KG1 (cell line): Measurements from ENCODE around the gene ZHX3.
A peak's percentile ranks its signal among the peaks of the same experiment; 100 is the strongest.
"Not testable (repeated sequence)": the region's sequence is repeated elsewhere in the genome, so short reads cannot be mapped to it uniquely, and the experiment has no call there.

ENCODE experiments used
- DNase-seq: peaks from one replicate; lab custom pipeline; 2025; lab: John Stamatoyannopoulos, UW

ZHX3 gene

DNA sequence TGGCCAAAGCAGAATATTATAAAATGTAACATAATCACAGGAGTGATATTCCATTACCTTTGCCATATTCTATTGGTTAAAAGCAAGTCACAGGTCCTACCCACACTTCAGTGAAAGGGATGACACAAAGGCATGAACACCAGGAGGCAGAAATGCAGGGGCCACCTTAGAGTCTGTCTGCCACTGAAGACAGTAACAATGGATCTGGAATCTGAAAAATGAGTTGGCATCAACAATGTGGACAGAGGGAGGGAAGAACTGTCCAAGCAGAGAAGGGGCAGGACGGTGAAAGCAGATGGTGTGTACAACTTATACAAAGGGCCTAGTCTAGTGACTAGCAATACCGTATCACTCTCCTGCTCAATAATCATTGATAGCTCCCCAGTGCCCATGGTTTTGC, 16.5 kb upstream of the ZHX3 start:
- DNase-seq, result no peak

GRCh38 chr20:41331731-41332130, 14.2 kb upstream of the ZHX3 start:
- no peak for DNase-seq

DNA sequence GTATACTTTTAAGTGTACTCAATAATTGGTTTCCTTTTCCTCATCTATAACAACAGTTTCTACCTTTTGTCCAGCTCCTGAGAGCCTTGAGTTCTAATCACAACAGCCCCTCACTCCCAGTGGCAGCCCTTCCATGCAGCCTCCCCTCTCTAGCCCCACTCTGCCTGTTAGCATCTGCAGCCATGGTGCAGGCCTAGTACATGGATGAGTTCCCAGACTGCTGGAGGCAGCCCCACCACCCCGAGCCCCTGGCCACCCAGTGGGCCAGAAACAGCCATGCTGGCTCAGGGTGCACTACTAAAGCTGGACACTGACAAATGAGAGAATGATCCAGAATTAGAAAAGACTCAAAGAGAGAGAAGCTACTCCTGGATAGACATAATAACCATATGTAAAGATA, 13.4 kb upstream of the ZHX3 start:
- DNase-seq, result no peak

DNA sequence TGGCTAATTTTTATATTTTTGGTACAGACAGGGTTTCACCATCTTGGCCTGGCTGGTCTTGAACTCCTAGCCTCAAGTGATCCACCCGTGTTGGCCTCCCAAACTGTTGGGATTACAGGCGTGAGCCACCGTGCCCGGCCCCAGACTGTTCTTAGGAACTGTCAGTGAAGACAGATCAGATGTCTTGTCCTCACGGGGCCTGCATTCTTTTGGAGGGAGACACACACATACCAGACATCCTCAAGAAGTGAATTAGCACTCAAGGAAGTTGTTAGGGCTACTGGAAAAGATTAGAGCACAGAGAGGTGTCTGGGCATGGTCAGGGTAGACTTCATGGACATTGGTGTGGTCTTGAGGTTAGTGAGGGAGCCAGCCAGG, 12.8 kb upstream of the ZHX3 start:
- DNase-seq, result no peak

- peak; percentile 37 for DNase-seq
Measured at GRCh38 chr20:41329435-41330342, 12.2 kb upstream of the ZHX3 start.

DNA sequence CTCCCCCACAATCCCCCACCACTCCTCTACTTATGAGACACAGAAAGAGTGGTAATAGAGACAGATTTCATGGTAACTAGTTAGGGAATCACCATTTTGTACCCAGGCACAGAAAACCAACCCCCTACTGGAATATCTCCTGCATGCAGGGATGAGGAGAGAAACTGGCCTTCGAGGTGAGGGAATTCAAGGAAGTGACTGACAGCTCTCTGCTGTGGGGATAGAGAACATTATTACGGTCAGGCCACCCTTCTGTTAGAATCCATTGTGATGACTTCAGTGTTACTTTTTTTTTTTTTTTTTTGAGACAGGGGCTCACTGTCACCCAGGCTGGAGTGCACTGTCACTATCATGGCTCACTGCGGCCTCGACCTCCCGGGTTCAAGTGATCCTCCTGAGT, 9.6 kb upstream of the ZHX3 start:
- no peak for DNase-seq

DNA sequence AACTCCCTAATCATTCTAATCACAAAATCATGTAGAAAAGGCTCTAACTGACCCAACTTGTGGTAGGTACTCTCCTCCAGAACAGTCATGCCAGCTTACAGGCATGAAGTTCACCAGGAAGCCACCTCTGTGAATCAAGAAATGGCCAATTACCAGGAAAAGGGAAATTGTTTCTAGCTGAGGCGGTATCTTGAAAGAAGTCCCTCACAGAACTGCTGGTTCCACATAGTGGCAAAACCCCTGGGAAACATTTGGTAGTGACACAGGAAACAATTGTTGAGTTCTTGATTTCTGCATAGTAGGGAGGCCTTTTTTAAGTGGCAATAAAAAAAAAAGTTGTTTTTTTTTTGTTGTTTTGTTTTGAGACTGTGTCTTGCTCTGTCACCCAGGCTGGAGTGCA, 3.4 kb upstream of the ZHX3 start:
- DNase-seq, result no peak

- no peak for DNase-seq
Measured at GRCh38 chr20:41320441-41320840, 2.9 kb upstream of the ZHX3 start.

DNA sequence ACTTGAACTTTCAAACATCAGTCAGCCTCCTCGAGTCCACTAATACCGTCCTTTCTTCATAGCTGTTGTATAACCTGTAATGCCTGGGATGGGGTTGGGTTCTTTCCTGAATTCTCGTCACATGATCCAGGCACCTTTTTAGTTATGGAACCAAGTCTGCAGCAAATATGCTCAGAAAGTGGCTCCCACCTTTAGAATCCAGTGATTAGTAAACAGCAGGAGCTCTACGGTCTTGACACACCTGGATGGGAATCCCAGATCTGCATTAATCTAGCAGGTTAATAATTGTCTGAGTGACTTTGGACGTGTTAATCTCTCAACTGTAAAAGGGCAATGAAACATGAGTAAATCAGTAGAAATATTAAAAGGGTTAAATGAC, 729 bp upstream of the ZHX3 start:
- no peak for DNase-seq

- DNase-seq, result no peak
Measured at GRCh38 chr20:41316602-41317545, 657 bp downstream of the ZHX3 start.

GRCh38 chr20:41316051-41316450, 1.5 kb downstream of the ZHX3 start:
- DNase-seq, result no peak

DNA sequence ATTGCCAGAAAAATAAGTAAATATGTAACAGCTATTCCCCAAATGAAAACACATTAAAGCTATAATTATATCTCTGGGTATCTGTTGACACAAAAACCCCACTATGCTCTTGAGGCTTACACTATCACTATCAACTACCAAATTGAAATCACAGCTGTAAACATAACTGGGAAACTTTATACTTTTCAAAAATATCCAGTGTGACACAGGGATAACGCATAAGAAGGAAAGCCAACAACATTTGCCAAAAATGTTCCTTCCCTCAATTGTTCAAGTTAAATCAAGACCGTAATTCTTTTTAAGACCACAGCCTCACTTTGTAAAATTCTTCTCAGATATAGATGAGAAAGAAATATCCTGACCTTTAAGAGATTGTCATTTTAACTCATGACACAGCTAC, 3.1 kb downstream of the ZHX3 start:
- DNase-seq, result no peak

- DNase-seq, result not testable (repeated sequence)
Measured at GRCh38 chr20:41312009-41312408, 5.5 kb downstream of the ZHX3 start.

DNA sequence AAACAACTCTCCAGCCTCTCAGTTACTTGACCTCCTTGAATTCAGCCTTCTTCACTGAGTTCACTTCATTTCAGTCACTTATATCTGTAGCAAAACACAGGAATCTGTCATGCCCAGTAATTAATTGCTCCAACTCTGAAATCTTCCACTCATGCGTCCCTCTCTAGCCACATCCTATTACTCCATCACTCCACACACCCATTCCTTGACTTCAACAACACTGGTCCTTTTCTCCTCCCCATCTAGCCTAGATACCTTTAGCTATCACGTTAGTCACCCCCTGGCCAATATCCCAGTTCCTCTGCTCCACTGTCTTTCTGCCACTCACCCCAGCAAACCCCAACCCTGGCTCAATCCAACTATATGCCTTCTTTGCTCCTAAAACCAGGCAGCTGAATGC, 7.7 kb downstream of the ZHX3 start:
- no peak for DNase-seq

GRCh38 chr20:41308726-41309413, 8.7 kb downstream of the ZHX3 start:
- DNase-seq, result no peak

GRCh38 chr20:41308290-41308711, 9.2 kb downstream of the ZHX3 start:
- DNase-seq, result no peak

GRCh38 chr20:41307021-41307420, 10.5 kb downstream of the ZHX3 start:
- no peak for DNase-seq

GRCh38 chr20:41306061-41306727, 11.3 kb downstream of the ZHX3 start:
- no peak for DNase-seq

DNA sequence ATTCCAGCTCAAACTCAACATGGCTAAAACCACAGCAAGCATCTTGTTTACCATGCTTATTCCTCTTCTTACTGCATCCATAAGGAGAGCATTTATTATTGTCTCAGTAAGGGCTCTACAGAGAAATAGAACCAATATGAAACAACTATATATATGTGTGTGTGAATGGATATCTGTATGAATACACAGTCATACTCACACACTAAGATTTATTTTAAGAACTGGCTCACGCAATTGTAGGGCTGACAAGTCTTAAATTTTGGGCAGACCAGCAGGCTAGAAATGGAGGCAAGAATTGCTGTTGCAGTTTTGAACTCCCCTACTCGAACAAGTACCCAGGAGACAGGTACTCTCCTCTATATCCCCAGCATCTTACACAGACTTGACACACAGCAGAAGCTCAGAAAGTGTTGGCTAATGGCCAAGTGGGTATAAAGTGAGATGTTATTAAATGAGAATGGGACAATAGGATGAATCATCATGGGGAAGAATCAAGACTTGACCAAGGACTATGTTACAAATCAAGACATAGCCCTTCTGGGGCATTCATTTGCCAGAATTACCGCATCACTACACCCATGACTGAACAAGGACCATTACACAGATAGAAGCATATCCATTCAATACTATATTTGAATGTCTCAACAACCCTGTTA, 13.0 kb downstream of the ZHX3 start:
- no peak for DNase-seq

GRCh38 chr20:41304002-41304401, 13.5 kb downstream of the ZHX3 start:
- no peak for DNase-seq

- no peak for DNase-seq
Measured at GRCh38 chr20:41300886-41301285, 16.6 kb downstream of the ZHX3 start.
